ENCODE measurements around the gene PI4KB.

DNA sequence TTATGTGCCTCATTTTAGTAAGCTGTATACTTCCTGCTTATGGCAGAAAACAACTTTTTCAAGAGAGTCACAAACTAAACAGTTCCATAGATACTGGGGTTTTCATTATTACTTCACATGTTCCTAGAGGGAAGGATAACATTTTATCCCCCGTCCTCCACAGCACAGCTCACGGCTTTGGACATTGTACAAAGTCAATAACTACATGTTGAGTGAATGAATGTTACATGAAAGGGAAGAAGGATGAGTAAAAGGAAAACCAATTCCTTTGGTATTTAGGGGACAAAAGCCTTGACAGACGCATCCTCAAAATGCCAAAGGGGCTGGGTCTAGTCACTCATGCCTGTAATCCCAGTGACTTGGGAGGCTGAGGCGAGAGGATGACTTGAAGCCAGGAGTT lies 14.8 kb downstream of the PI4KB start:
- TF ChIP-seq RAD21 (IDR thresholded peaks at IDR 0.05) (no peak), JUND (IDR thresholded peaks at IDR 0.05) (no peak), CTCF (IDR thresholded peaks at IDR 0.05; ENCODE audit: low read depth, low read length, missing input control) (no peak), FOXA1 (IDR thresholded peaks at IDR 0.05) (no peak), TAF1 (conservative IDR thresholded peaks at IDR 0.05) (no peak), EGR1 (IDR thresholded peaks at IDR 0.05; ENCODE audit: low read depth in 2 of 2) (no peak), YY1 (IDR thresholded peaks at IDR 0.05) (no peak), HNF4A (conservative IDR thresholded peaks at IDR 0.05) (no peak)
